T-helper 1 cell (primary cell): Measurements from ENCODE around the gene TTF2.

Experiments used
- DNase-seq, 5 donors: peaks; one replicate each; pipeline ENCODE4 v3.0.0-alpha.2; 2012 to 2020
- total RNA-seq, 4 donors: gene quantifications; one replicate each; lab custom pipeline; 2026; lab: John Stamatoyannopoulos, UW

The TTF2 gene
- total RNA-seq: 29.2 to 51.4 (median 45.7) reads per million in 4 donors

GRCh38 chr1:117059678-117060440 lies at the start of gene TTF2:
TTF2 (plus strand) TSS chr1:117060326; CDS start chr1:117060347, 21 bp downstream.
- peak; percentile 87 to 99 (median 93) for DNase-seq

DNA sequence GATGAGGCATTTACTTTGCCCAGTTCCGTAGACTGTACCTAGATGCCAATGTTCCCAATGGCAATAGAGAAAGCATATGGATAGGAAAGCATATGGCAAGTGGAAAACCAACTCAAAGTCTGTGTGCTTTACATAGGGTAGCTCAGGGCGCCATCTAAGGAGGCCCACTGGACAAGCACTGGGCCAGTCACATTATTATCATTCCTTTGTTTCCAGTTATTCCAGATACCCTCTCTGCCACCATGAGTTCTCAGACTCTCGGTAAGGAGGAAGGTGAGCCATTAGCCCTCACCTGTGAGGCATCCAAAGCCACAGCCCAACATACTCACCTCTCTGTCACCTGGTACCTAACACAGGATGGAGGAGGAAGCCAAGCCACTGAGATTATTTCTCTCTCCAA lies 48.8 kb upstream of the TTF2 start:
- no peak for DNase-seq

- no peak for DNase-seq
These were observed 46.7 kb upstream of the TTF2 start for GRCh38 chr1:117013309-117013858.

DNA sequence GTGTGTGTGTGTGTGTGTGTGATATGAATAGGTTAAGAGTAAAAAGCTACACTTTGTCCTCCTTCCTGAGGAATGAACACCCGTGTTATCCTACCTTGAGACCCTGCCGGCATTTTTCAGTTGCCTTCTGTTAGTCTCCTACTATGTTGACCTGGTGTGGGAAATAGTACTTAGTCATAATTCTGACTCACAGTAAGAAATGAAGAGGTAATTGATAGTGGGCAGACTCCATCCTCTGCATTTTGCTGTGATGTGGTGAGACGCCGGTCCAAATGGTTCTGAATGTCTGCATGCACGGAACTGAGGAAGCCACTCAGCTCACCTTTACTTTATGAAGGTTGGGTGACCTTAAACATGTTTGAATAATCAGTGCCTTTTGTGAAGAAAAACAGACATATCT lies 45.9 kb upstream of the TTF2 start:
- no peak for DNase-seq

DNA sequence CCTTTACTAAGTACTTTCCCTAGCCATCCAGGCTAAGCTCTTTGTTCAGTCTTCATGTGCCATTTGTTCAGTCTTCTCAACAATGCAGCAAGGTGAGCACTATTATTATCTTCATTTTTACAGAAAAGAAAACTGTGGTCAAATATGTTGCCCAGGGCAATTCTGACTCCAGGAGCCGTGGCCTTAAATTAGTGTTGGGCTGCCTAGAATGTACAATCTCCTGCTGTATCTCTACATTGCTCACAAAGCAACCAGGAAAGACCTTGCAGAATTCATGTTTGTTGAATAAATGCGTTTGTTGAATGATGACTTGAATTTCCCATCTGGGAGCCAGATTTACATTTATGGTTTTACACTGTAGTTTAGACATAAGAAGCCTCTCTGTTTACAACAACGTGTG lies 44.4 kb upstream of the TTF2 start:
- DNase-seq: no peak

GRCh38 chr1:117017062-117017461 lies 43.1 kb upstream of the TTF2 start:
- no peak for DNase-seq

DNA sequence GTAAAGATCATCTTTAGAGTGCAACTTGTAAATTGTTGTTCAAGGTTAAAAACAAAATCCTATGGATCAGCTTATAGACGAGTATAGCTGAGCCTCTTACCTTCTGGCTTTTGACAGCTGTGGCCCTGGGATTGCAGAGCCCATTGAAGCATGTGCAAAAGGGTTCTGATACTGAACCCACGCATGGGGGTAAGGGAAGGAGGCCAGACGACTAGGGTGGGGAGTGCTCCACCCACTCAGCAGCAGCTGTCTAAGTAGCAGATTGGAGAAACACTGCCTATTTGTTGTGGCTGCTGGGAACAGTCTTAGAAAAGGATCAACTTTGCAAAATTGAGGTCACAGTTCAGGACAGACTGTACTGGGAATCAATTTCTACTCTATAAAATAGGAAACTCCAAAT lies 42.5 kb upstream of the TTF2 start:
- no peak for DNase-seq

GRCh38 chr1:117020526-117021156 lies 39.5 kb upstream of the TTF2 start:
- no peak for DNase-seq

DNA sequence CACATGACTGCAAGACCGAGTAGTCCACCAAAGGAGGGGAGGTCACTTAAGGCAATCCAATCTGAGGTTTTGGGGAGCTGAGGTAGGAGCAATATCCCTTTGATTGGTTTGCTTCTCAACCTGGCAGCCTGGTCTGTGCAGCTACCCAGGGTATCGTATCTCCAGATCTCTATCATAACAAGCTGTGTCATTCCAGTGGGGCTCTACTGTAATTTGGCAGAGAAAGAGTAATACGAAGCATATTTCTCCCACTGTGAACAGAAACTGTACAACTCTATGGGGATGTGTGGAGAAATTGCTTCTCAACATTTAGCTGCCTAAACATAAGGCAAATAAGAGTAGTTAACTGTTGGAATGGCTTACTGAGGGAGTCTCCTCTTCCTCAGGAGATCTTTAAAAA lies 38.0 kb upstream of the TTF2 start:
- no peak for DNase-seq

DNA sequence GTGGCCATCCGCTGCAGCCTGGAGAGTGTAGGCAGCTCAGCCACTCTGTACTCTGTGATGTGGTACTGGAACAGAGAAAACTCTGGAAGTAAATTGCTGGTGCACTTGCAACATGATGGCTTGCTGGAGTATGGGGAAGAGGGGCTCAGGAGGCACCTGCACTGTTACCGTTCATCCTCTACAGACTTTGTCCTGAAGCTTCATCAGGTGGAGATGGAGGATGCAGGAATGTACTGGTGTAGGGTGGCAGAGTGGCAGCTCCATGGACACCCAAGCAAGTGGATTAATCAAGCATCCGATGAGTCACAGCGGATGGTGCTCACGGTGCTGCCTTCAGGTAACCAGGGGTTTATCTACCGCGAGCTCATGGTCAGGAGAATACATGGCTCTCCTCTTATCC lies 34.6 kb upstream of the TTF2 start:
- no peak for DNase-seq

DNA sequence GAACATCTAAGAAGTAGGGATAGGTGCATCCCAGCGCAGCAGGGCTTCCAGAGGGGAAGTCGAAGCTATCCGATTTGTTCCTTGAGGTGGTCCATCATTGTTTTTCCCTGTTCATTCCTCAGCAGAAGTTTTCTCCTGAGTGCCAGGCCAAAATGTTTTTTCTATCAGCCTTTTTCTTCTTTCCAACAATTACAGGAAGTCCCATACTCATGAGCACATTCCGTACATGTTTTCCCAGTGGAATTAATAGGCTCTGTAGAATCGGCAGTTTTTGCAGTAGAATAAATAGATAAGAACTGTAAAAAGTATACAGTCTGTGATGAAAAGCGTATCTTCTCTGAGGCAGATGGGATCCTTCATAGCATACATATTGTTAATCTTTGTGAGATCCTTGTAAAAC lies 33.8 kb upstream of the TTF2 start:
- DNase-seq: no peak

GRCh38 chr1:117029685-117030084 lies 30.4 kb upstream of the TTF2 start:
- DNase-seq: no peak

- DNase-seq: no peak
These were observed 29.8 kb upstream of the TTF2 start for GRCh38 chr1:117030271-117030877.

GRCh38 chr1:117032266-117032665 lies 27.9 kb upstream of the TTF2 start:
- no peak for DNase-seq

DNA sequence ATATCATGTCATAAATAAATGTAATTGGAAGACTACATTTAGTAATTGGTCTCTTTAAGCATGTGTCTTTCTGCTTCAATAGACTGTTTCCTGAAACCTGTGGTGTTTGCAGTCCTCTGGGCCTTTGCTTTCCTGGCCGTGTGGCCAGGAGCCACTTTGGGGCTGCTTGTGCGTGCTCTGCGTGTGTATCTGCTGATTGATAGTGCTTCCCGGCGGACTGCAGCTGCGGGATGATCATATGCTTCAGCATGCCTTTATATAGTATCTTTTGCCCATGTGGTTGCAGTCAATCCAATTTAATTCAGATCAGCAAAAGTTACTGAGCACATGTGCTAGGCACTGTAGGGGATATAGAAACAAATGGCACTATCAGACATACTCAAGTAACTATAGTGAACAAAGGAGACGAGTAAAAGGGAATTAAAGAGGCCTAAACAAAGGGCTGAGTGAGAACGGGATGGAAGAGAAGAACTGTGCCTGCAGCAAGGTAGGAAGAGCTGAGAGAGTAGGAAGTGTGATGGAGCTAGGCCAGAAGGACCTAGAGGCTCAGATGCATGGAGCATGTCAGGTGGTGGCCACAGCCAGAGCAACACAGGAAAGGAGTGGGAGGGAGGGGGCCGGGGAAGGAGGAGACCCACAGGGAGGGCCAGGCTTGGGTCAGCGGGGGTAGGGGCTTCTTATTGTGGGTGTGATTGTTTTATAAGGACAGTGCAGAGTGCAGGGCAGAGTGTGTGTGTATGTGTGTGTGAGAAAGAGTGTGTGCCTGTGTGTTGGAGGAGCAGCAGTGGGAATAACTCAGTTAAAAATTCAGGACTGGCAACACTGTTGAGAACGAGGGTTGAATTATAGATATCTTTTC lies 27.2 kb upstream of the TTF2 start:
- no peak for DNase-seq

DNA sequence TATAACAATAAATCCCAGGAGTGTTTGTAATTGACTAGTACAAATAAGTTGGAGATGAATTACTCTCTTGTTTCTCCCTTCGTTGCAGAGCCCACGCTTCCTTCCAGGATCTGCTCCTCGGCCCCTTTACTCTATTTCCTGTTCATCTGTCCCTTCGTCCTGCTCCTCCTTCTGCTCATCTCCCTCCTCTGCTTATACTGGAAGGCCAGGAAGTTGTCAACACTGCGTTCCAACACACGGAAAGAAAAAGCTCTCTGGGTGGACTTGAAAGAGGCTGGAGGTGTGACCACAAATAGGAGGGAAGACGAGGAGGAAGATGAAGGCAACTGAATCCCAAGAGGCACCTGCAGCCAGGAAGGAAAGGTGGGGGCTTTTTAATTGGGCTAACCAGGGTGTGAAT lies 26.4 kb upstream of the TTF2 start:
- DNase-seq: no peak

GRCh38 chr1:117034791-117035290 lies 25.3 kb upstream of the TTF2 start:
- no peak for DNase-seq

DNA sequence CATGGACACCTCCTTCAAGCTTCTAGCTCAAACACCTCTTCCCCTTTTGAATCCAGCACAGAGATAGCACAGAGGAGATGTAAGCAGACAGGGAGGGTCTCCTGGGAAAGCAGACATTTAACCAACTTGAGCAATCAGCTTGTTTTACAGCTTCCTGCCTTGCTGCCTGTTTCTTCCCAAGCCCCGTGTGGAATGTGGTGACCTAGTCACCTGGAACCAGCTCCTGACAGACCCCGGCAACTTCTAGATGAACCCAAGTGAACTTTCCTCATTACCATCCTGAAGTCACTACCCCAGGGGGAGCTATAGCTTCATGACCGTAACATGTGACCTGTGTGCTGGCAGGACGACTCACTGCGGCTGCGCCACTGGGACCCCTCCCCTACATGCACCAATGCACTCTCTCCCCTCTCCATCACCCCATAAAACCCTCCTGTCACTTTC lies 24.1 kb upstream of the TTF2 start:
- DNase-seq: no peak

DNA sequence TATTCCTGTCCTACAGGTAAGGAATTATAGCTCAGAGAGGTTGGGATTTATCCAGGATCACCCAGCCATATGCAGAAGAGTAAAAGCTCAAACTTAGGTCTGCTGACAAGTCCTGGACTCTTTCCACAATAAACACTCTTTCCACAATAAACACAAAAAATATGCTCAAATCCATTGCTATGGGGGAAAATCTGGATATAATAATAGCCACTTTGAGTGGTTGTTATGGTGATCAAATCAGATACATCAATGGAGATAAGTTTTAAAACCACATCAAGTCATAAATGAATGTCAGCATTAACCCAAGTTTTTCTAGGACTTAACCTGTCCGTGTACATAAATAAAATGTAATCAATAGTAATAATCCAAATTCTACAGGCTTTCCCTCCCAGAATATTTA lies 22.3 kb upstream of the TTF2 start:
- no peak for DNase-seq

DNA sequence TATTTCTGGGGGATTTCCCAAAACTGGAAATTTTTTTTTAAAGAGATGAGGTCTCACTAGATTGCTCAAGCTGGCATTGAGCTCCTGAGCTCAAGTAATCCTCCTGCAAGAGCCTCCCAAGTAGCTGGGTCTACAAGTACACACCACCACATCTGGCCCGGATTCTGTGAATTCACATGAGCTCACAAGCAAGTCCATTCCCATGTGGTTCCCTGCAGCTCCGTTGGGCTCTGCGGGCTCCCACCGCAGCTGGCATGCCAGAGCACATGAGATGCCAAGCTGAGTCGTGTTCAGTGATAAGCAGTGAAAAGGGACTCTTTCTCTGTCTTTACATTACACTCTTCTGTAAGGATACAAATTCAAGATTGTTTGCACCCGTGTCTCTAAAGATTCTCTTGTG lies 21.9 kb upstream of the TTF2 start:
- DNase-seq: no peak

DNA sequence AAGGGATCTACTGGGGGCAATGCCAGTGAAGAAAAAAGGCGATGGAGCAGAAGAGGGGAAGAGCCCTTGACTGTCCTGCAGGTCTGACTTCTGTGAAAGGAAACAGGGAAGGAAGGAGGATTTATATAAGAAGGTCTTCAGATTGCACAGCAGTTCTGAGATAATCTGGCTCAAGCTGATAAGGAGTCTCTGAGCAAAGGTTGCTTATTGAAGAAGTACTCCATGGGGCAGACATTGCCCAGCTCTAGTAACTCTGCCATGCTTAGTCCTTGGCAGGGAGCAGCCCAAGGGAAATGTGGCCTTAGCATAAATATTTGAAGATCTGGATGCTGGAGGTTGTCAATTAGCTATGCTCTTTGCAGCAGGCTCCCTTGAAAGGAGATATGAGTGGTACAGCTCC lies 15.9 kb upstream of the TTF2 start:
- no peak for DNase-seq

- DNase-seq: no peak
These were observed 14.5 kb upstream of the TTF2 start for GRCh38 chr1:117045644-117046043.

DNA sequence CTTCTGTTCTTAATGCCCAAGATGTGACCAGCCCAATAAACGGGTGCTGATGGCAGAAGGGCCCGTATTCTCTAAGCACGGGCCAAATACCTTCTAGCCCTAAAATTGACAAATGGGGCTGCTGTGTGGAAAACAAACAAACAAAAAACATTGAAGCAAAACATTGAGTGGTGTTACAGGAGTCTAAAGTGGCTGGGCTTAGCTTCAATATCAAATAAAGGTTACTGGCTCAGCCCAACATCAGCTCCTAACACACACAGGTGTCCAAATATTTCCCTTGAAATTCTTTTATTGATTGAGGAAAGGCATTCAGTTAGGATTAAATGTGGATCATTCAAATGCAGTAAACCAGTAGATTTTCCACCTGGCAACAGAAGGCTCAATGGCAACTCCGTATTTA lies 13.3 kb upstream of the TTF2 start:
- no peak for DNase-seq
